HG02759 (cell line): ENCODE data around the gene UBR2.

Experiments
- ATAC-seq: cut with Tn5 transposase; IDR thresholded peaks from one replicate; pipeline ENCODE4 v1.9.1; 2021; ENCODE audit warnings: mild to moderate bottlenecking, moderate library complexity; ENCODE audit not compliant: unreplicated experiment

The UBR2 gene

GRCh38 chr6:42563697-42564505, at the start of gene UBR2:
Gene UBR2 (plus strand): TSS chr6:42564029. CDS start chr6:42564320, 291 bp downstream.
- ATAC-seq, result peak; percentile 98

GRCh38 chr6:42514745-42515144, 49.1 kb upstream of the UBR2 start:
- no peak for ATAC-seq

DNA sequence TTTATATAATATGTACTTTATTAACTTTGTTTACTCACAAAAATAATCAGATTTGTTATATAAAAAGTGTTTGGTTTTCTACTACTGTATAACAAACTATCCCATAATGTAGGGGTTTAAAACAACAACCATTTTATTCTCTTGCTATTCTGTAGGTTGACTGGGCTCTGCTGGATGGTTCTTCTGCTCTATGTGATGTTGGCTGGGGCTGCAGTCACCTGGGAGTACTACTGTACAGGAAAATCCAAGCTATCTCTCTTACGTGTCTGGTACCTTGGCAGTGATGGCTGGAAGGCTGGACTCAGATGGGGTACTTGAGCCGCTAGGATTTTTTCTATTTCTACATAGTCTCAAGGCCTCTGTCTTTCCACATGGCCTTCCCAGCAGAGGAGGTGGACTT, 44.0 kb upstream of the UBR2 start:
- no peak for ATAC-seq

GRCh38 chr6:42520786-42521607, 42.8 kb upstream of the UBR2 start:
- ATAC-seq, result peak; percentile 80

DNA sequence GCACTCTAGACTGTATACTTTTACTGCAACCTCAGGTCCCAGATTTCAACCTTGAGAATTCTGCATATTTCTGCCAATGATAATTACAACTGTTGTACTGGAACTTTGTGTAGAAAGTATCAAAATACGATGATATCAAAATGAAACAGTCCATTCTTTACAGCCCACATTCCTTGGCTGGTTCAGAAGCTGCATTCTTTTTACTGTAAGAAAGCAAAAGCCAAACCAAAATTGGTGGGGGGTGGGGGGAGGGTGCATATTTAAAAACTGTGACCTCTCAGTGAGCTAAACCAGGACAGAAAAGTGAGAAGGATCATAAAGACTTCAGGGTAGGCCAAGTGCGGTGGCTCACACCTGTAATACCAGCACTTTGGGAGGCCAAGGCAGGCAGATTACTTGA, 41.8 kb upstream of the UBR2 start:
- no peak for ATAC-seq

DNA sequence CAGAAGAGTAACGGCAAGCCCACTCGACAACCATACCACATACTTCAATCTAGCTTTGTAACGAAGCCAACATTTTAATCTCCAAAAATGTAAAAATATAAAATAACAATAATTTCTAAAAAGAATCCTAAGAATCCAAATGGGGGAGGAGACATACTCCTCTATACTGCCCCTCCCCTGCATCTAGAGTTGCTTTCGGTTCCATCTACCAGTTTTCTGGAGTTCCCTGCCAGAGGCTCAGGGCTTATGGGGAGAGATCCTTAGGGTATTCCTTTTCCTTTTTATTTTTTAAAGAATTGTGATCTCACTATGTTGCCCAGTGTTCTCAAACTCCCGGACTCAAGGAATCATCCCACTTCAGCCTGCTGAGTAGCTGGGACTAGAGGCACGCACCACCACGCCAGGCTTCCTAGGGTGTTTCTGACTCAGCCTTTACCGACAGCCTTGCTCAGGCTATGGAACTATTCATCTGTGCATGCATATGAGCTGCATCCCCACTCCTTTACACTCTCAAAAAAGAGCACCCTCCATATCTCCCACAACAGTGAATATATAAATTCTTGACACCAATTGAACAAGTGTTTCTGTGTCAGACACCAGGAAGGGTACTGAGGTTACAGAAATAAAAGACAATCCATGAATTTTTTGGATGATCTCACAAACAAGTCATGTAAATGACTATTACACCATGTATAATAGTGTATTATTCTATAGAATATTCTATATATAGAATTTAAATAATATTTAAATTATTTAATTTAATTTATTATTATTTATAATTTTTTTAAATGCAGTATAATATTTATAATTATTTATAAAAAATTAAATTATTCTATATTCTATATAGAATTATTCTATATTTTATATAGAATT, 40.7 kb upstream of the UBR2 start:
- no peak for ATAC-seq

GRCh38 chr6:42525206-42525605, 38.6 kb upstream of the UBR2 start:
- ATAC-seq, result no peak

- no peak for ATAC-seq
Measured at GRCh38 chr6:42526616-42527015, 37.2 kb upstream of the UBR2 start.

GRCh38 chr6:42527204-42527603, 36.6 kb upstream of the UBR2 start:
- ATAC-seq, result no peak

DNA sequence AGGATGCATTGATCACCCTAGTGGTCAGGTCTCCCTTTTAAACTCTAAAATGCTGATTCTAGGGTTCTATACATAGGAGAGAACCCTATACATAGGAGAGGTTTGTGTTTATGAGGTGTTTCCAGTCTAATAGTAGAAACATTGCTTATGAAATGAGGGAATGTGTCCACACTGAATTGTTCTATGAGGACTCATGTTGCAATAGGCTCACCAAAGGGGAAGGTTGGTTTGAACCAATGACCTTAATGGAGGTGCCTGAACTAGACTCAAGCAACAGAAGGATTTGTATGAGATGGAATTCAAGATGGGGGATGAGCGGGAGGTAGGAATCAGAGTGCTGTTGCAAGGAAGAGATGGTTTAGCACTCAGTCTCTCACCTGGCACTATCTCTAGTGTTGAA, 33.5 kb upstream of the UBR2 start:
- no peak for ATAC-seq

- no peak for ATAC-seq
Measured at GRCh38 chr6:42530751-42531150, 33.1 kb upstream of the UBR2 start.

GRCh38 chr6:42532038-42532669, 31.7 kb upstream of the UBR2 start:
- ATAC-seq, result no peak

DNA sequence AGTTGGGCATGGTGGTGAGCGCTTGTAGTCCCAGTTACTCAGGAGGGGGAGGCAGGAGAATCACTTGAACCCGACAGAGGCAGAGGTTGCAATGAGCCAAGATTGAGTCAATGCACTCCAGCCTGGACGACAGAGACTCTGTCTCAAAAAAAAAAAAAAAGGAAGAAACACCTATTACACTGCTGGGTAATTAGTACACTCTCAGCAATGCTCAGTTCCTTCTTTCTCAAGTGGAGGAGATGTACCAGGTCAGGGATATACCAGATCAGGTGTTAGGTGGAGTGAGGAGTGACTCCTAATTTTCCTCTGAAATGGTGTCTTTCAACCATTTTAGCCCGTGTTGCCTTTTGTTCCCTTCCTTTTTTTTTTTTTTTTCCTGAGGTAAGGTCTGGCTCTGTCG, 30.0 kb upstream of the UBR2 start:
- no peak for ATAC-seq

DNA sequence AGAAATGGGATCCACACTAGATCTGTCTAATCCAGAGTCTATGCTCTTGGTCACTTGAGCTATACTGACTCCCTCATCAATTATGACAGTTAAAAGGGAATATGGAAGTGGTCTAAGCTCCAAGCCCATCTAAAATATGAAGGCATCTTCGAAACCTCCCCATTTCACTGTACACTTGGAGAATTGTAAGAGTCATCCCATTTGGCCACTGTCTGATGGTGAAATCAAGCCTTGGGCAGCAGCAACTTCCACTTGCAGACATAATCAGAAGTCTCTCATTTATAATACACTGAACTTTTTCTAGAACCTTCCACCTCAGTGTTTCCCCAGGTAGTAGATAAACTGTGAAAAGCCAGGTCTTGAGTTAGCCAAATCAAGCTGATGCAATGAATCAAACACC, 26.3 kb upstream of the UBR2 start:
- ATAC-seq, result no peak

DNA sequence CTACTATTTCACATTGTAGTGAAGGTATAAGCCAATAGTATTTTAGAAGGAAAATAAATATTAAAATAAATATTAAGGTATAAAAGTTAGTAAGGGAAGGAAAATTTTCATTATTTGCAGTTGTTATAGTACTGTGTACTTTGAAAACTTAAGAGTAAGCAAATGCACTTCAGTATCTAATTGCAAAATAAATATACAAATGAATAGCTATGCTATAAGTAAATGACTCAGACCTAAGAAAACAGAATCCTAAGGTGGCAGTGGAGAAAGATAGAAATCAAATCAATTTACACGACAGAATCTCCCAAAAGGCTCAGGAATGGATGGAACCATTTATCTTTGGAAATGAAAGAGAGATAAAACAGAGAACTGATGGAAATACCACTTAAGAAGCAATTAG, 24.7 kb upstream of the UBR2 start:
- ATAC-seq, result no peak

DNA sequence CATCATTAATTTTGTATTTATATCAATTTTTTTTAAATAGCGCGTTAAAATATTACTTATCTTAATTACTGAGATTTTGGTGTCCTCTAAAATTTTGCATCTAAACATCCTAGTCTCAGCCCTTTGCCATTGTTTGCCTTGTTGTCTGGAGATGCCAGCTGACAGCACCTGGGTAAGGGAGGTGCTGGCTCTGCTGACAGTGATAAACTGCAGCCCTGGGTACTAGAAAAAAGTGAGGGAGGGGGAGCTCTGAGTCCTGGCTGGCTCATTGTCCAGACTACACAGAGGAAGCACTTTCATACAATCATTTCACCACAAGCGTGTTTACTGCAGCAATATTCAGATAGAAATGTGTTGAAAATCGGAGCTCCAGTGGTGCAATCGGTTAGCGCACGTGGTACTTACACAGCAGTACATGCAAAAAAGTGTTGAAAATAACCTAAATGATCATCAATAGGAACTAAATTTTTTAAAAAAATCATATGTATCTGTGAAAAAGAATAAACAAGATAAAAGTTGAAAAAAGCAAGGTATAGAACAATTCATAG, 18.5 kb upstream of the UBR2 start:
- no peak for ATAC-seq

DNA sequence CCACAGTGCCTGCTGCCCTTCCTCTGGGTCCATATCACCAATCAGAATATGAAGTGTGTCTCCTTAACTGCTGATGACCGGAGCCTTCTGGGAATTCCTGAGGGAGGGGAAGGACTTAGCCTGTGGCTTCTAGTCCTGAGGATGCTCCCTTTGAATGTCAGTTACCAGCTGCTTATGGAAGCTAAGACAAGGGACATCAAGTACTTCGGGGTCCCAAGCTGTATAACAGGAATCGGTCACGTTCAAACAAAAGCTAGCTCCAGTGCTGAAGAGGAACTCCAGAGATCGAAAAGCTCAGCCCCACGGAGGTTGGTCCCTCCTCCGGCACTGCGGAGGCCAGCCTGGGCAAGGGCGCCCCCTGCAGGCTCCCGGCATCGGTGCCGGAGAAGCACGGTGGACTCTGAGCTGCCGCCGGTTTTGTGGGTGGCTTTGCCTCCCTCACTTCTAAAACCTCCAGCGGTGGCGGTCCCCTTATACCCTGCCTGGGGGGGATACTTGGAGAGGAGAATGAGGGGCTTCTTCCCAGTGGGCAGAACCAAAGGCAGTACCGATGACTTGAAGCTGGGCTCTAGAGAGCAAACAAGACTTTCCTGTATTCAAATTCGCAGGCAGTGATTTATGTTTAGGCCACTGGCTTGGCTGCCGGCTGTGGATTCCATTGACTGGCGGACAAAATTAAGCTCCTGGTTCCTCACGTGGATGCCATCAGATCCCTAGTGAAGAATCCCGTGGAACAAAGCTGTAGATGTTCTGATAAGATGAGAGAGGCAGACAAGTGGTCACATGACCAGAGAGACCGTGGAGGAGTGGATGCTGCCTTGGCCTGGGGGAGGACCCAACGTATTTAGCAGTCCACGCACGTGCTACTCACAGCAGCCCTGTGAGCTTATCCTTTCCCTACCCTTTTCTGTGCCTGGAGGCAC, 16.2 kb upstream of the UBR2 start:
- peak; percentile 89 for ATAC-seq

- no peak for ATAC-seq
Measured at GRCh38 chr6:42550277-42550676, 13.6 kb upstream of the UBR2 start.

GRCh38 chr6:42551217-42551616, 12.6 kb upstream of the UBR2 start:
- no peak for ATAC-seq
